Neural cell (in vitro differentiated cells): ENCODE data around the gene PMM2.

Source experiments
- EP300 ChIP-seq: fragments of 450-650 bp; conservative IDR thresholded peaks from 2 replicates; pipeline ENCODE4 v1.6.1; 2014; ENCODE audit warnings: antibody characterized with exemption, mild to moderate bottlenecking, moderate library complexity; ENCODE audit not compliant: poor library complexity, severe bottlenecking
- EZH2 ChIP-seq: fragments of 200-600, 300-800 bp; shearing (Covaris generic), sonication (generic); IDR thresholded peaks from 2 replicates; pipeline ENCODE4 v1.6.1; 2014; ENCODE audit warnings: antibody characterized with exemption, low read length, borderline replicate concordance, mild to moderate bottlenecking; ENCODE audit not compliant: insufficient read depth, poor library complexity, severe bottlenecking
- MXI1 ChIP-seq: fragments of 450-650 bp; conservative IDR thresholded peaks from 2 replicates; pipeline ENCODE4 v1.6.1; 2014; ENCODE audit warnings: antibody characterized with exemption, mild to moderate bottlenecking; ENCODE audit not compliant: poor library complexity, severe bottlenecking
- POLR2AphosphoS5 ChIP-seq: IDR thresholded peaks from 2 replicates; pipeline ENCODE4 v1.6.1; 2012
- RAD21 ChIP-seq: fragments of 450-650 bp; conservative IDR thresholded peaks from 2 replicates; pipeline ENCODE4 v1.6.1; 2014; ENCODE audit warnings: antibody characterized with exemption, mild to moderate bottlenecking, moderate library complexity
- SMC3 ChIP-seq: fragments of 450-650 bp; conservative IDR thresholded peaks from 2 replicates; pipeline ENCODE4 v1.6.1; 2014; ENCODE audit warnings: antibody characterized with exemption, mild to moderate bottlenecking, moderate library complexity; ENCODE audit not compliant: poor library complexity
- TAF1 ChIP-seq: IDR thresholded peaks from 2 replicates; pipeline ENCODE4 v1.6.1; 2012; ENCODE audit warnings: low read depth
- TF ChIP-seq, protein P1 (sequence below): fragments of 450-650 bp; IDR thresholded peaks from 2 replicates; pipeline ENCODE4 v1.5.1; 2014; ENCODE audit warnings: antibody characterized with exemption, mild to moderate bottlenecking, moderate library complexity; ENCODE audit not compliant: poor library complexity, severe bottlenecking
- TF ChIP-seq, protein P2 (sequence below): IDR thresholded peaks from 2 replicates; pipeline ENCODE4 v1.6.1; 2012; ENCODE audit warnings: borderline replicate concordance

DNA sequence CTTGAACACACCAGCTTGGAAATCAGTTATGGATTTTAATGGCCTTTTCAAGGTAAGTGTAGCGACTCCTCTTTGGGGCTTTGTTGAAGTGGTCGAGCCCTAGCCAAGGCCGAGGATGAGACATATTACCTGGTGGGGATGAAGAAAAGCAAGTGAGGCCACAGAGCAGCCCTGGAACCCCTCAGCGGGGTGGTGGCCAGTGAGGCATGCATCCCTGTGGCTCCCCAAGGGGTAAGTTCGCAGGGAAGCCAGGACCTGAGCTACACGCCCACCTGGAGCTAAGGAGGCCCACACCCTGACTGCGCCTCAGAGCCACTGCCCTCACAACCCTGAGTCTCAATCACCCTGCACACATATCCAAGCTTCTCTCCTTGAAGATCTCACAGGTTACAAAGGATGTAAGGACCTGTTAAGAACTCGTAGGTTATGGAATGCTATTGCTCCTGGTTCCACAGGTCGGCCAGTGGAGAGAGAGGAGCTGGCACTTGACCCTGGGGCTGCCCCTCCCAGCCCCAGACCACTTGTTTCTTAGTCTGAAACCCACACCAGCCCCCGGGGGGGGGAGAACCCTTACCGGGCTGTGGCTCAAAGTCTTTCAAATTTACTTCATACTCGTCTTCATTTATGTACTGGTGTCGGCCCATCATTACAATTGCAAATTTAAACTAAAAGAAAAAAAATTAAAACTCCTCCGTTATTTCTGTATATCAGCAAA is 96.5 kb downstream of the PMM2 start:
- TF ChIP-seq SMC3 (no peak), MXI1 (no peak), POLR2AphosphoS5 (no peak), EP300 (no peak), RAD21 (no peak), TAF1 (no peak), EZH2 (no peak)
- TF ChIP-seq, protein P1, sequence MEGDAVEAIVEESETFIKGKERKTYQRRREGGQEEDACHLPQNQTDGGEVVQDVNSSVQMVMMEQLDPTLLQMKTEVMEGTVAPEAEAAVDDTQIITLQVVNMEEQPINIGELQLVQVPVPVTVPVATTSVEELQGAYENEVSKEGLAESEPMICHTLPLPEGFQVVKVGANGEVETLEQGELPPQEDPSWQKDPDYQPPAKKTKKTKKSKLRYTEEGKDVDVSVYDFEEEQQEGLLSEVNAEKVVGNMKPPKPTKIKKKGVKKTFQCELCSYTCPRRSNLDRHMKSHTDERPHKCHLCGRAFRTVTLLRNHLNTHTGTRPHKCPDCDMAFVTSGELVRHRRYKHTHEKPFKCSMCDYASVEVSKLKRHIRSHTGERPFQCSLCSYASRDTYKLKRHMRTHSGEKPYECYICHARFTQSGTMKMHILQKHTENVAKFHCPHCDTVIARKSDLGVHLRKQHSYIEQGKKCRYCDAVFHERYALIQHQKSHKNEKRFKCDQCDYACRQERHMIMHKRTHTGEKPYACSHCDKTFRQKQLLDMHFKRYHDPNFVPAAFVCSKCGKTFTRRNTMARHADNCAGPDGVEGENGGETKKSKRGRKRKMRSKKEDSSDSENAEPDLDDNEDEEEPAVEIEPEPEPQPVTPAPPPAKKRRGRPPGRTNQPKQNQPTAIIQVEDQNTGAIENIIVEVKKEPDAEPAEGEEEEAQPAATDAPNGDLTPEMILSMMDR, result no peak
- TF ChIP-seq, protein P2, sequence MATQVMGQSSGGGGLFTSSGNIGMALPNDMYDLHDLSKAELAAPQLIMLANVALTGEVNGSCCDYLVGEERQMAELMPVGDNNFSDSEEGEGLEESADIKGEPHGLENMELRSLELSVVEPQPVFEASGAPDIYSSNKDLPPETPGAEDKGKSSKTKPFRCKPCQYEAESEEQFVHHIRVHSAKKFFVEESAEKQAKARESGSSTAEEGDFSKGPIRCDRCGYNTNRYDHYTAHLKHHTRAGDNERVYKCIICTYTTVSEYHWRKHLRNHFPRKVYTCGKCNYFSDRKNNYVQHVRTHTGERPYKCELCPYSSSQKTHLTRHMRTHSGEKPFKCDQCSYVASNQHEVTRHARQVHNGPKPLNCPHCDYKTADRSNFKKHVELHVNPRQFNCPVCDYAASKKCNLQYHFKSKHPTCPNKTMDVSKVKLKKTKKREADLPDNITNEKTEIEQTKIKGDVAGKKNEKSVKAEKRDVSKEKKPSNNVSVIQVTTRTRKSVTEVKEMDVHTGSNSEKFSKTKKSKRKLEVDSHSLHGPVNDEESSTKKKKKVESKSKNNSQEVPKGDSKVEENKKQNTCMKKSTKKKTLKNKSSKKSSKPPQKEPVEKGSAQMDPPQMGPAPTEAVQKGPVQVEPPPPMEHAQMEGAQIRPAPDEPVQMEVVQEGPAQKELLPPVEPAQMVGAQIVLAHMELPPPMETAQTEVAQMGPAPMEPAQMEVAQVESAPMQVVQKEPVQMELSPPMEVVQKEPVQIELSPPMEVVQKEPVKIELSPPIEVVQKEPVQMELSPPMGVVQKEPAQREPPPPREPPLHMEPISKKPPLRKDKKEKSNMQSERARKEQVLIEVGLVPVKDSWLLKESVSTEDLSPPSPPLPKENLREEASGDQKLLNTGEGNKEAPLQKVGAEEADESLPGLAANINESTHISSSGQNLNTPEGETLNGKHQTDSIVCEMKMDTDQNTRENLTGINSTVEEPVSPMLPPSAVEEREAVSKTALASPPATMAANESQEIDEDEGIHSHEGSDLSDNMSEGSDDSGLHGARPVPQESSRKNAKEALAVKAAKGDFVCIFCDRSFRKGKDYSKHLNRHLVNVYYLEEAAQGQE, result no peak
